HG03103 (cell line): ENCODE results near the gene PRKG1.
"Not testable (repeated sequence)": the region's sequence is repeated elsewhere in the genome, so short reads cannot be mapped to it uniquely, and the experiment has no call there.

Experiments used
- ATAC-seq: cut with Tn5 transposase; IDR thresholded peaks from one replicate; pipeline ENCODE4 v1.9.1; 2021; ENCODE audit warnings: low read depth; ENCODE audit not compliant: unreplicated experiment

Gene PRKG1

DNA sequence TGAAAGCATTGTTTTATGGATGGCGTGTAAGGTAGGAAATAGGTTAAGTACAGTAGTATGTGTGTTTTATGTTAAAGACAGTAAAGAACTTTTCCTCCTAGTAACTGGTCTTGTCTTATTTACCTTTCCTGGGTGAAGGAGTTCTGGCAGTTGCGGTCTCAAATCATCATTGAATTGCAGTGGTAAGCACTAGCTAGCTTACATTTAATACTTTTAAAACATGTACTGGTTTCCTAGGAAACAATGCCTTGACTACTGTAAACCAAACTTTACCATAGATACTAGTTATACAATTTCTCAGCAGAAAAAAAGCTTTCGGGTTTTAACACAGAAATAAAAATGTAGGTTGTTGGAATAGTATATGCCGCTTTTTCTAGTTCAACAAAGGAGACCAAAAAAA is 37.7 kb downstream of the PRKG1 start:
- ATAC-seq: no peak

DNA sequence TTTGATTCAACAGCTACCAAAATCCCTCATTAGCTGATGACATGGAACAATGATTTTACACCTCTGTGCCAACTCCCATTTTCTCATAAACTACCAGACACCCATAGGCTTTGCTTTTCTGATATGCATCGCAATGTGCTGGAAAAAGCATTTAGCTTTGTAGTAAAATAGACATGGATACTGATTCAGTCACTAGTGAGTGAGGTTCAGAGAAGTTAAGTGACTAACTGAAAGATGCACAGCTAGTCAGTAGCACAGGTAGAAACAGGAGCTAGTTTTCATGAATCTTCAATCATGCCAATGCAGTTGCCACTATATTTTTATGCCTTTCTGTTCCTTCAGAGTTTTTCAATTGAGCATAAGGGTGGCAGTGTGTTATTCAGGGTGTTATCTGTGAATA is 38.7 kb downstream of the PRKG1 start:
- ATAC-seq: no peak

DNA sequence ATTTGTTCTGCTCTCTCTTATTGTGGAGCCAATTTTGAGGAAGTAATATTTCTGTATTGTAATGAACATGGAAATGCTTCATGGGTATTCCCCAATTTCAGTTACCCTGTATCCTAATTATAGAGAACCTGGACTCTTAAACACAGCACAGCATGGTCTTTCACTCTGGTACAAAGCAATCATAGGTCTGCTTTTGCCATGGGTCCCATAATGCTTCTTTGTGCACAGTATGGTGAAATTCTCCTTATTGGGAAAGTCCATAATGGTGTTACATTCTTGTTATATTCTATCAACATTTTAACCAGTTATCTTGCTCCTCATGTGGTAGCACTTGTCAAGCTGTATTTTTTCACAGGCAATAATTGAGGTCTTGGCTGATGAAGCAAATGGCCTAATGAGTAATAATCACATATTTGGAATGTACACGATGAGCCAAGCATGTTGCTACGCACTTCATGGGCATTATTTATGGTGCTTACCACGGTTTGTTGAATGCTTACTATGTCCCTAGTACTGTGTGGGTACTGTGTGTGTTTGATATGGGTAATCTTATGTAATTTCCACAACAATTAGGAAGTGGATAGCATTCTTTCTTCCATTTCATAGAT is 42.9 kb downstream of the PRKG1 start:
- no peak for ATAC-seq

DNA sequence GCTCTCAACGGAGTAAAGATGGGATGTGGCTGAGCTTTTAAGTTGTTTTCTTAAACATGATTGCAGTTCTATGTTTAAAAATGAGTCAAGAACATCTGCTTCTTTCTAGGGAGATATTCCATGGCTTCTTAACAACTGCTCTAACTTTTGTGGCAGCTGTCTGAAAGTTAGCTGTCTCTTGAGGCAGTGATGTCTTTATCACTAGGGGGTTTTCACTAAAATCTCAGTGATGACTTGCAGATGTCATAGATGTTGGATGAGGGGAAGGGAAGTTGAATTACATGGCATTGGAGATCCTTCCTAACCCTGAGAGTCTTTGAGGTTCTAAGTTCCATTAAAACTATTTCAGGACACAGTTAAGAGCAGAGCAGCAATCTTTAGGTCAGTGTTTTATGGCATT is 43.5 kb downstream of the PRKG1 start:
- ATAC-seq: no peak

DNA sequence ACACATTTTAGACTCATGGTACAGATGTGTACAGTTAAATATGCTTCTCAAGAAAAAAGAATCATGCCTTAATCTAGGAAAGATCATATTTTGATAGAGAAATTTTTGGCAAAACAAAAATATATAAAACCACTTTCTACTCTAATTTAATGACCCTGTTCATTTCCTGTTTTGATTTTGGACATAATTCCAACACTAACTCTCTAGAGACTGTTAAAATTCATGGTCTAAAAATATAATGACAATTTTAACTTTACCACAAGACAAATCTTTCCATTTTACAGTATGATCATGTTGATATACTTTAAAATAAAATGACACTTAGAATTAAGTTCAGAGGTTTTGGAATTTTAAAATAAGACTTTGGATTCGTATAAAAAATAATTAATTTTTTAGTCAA is 45.2 kb downstream of the PRKG1 start:
- no peak for ATAC-seq

DNA sequence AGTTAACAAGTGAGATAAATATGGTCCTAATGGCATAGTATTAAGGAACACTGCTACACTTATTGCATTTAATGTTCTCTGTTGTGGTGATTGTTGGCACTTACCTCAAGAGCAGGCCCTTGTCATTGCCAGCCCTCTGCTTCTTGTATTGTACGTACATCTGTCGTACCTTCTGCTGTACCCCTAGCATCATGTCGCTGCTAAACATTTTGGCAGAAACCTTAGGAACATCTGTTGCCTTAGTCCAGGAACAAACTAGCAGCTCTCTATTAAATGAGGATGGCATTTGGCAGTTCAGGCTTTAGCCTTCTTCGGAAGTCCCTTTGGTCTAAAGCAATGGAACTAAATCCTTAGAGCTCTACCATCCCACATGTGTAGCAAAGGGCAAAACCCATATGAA is 47.6 kb downstream of the PRKG1 start:
- no peak for ATAC-seq

DNA sequence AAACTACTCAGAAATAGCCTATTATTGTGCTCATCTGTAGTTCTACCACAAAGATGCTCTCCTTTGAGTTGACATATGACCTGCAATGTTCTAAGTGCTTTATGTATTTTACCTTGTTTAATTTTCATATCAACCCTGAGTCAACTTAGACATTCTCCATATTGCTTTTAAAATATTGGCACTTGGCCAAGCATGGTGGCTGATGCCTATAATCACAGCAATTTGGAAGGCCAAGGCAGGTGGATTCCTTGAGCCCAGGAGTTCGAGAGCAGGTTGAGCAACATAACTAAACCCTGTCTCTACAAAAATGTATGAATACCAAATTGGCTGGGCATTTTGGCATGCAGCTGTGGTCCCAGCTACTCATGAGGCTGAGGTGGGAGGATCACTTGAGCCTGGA is 50.6 kb downstream of the PRKG1 start:
- ATAC-seq: no peak

DNA sequence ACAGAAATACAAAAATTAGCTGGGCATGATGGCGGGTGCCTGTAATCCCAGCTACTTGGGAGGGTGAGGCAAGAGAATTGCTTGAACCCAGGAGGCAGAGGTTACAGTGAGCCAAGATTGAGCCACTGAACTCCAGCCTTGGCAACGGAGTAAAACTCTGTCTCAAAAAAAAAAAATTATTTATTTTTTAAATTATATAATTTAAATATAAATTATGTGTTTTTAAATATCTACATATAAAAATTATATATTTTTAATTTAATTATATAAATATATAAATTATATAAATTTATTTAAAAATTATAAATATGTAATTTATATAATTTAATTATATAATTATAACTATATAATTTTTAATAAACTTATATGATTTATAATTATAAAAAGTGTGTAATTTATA is 51.2 kb downstream of the PRKG1 start:
- no peak for ATAC-seq

DNA sequence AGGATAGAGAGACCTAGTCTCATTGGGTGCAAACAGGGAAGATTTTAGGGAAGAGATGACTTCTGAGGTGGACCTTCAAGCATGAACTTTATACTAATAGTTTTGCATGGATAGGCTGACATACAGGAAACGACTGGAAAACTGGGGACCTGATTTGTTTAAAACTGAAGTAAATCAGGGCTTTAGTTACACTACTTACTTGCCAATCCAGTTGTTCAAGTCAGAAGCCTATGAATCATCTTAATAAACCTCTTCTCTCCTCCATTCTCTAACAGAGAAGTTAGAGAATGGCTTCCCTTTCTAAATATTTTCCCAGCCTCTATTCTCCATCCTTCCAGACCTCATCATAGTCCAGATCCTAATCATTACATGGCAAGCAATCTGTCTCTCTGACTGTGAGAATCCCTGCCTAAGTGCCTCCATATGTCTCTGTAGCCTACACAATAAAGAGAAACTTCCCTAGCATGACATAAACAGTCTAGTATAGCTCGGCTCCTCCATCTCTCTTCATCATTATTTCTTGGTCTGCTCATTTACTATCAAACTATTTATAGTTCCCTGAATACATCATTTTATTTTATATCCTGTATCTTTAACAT is 55.8 kb downstream of the PRKG1 start:
- ATAC-seq: no peak

DNA sequence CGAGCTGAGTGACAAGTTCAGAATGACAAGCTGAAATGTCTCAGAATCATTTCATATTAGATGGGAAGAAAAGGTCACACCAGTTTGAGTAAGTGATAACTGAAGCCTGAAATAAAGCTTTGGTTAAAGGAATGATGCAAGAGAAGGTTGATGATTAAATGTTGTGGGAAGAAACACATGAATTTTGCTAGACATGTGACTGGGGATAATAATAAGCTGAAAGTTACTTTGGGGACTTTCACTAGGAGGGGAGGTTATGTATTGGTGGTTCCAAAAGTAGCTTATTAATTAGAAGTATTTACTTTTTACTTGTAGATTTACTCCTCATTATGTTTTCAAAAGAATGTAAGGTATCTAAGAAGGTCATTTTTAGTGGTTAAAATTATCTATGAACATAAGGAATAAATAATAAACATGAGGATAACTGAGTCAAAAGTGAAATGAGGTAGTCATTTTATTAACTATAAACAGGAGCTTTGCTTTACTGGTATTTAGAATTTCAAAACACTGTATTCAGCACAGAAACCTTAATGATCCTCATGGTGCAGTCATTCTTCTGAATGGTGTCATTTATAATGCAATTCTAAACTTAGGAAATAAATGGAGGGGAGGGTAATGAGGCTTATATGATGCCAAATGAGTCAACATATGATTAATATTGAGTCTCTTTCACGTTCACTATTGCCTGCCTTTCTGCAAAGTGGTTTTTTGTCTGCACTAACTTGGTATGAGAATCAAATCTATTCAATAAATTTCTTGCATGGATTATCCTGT is 63.7 kb downstream of the PRKG1 start:
- no peak for ATAC-seq

DNA sequence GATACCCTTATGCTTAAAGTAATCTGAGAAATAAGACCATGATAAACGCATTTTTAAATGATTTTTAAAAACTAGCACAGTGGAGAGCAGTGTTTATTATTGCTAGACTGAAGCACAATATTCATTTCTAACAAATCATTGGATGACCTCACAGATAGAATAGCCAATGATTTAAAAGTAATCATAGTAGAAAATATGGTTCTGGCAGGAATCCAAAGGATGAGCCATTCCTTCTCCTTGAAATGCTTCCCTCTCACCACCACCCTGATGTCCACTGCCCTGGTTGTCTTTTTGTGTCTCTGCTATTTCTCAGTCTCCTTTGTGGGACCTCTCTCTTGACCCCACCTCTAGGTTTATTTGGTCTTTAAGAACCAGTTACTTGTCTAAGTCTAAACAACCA is 64.9 kb downstream of the PRKG1 start:
- ATAC-seq: no peak

DNA sequence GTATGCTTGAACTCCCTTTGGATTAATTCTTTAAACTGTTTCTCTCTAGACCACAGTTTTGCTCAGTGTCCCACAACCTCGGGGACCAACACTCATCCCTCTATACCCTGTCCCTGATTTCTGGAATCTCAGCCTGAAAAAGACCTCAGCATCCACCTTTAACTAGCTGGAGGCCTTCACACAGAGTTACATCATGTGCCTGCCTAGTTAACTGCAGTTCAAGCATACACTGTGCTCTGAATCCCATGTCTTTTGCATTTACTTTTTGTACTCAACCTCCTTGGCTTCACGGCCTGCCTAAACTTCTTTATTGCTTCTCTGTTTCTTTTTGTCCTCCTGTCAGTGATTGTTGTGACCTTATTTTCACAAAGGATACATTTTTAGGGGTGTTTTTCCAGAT is 66.7 kb downstream of the PRKG1 start:
- ATAC-seq: no peak

DNA sequence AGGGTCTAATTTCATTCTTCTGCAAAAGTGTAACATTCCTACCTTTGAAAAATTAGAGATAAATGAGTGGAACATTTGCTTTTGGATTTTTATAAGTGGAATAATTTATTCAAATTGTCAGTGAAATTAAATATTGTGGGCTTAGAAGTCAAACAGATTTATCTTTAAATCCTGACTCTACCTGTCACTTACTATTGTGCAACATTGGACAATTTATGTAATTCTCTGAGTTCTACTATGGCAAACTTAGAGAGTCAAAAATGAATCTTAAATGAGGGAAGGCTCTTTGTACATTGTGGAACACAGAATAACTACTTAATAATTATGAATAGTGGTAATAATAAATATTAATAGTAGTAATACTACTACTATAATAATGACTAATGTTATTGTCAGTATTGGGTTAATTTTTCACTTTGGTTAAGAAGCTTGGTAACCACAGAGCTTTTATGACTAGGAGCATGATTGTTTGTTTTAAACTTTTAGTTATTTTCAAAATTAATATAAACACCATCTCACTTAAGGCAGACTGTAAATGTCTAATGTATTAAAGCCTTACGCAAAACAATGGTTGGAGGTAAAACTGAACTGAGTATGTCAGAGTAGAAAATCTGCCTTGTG is 70.0 kb downstream of the PRKG1 start:
- ATAC-seq: no peak

DNA sequence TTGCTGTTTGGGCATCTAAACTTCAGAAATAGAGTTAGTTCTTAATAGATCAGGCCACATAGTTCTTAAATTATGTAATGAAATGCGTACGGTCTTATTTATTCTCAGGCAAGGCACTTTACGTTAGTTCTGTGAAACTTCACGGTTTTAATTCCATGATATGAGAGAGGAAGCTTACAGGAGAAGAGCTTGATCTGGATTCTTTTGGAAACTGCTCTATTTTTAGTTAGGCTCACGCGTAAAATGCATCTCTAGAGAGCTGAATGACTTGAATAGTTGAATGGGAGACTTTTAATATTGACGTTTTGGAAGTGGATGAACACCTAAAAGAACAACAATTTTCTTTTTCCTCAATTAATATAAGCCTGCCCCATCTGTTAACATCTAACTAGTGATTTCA is 71.1 kb downstream of the PRKG1 start:
- no peak for ATAC-seq

DNA sequence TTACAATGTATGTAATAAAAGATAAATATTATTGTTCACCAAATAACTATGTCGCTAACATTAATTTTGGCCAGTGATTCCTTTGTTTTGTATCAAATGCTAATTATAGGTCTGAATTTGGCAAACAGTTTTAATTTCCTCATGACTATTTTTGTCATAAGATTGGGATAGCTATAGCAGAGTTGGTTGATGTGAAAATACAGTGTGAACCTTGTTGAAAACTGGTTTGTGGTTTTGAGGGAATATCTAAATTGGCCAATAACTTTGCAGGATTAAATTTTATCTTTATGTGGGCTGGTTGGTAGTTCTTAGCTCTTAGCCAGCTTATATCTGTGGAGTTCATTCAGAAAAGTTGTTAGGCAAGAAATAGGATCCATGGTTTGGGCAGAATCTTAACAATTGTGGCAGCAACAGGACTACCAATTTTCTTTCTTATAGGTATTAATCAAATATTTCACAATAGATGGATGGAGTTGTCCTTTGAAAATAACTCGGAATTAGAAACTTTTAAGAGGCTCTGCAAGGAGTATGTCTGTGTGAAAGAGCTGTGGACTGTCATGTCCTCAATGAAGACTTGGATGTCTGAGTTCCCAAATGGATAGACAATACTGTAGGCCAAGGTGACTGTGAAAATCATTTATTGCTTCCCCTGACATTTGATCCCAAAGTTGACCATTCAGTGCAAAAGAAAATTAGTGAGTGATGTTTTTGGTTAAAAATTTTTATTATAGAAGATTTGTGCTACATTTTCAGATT is 73.5 kb downstream of the PRKG1 start:
- no peak for ATAC-seq

DNA sequence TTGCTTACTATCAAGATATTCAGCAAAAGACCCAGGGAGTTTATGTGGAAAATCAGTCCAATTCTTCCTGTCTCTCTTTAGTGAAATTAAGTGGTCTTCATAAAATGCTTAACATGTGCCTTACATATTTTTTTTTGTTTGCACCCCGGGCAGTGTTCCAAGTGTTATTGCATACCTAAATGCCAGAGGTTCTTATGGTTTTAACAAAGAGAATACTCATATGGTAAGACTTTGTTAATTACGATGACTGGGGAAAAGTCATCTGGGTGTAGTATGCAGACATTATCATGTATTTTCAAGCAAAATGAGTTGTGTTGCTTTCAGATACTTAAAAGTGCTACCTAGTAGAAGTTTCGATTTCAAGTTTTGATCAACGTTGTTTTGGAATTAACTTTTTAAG is 82.6 kb downstream of the PRKG1 start:
- no peak for ATAC-seq

DNA sequence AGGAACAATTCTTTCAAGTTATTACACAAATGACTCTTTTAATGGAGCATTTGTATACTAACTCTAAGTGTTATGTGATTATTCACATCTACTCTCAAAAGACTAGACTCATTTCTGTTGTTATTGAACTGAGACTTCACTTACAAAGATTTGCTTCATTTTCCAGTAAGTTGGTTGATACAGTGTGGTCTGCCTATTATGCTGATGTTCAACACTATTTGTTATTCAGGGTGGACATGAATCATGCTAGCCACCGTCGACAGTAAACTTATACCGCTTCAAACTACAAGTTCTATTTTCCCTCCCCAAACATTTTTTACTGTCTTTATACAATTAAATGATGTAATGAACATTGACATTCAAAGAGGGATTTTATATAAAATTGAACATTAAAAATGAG is 84.5 kb downstream of the PRKG1 start:
- no peak for ATAC-seq

DNA sequence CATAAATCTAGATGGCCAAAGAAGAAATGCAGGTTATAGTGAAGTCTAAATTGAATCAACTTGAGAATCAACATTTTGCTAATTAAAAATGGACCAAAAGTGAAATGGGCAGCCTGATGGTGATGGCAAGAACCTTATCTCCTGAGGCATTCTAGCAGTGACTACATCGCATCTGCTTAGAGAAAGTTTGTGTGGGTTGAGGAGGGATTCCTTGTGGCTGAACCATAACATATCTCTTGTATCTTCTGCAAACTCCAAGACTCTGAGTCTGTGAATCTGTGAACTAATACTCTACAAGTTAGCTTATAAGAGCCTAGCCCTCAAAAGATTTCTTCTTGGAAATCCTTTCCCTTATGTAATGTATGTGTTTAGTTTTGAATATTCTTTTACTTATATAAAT is 85.6 kb downstream of the PRKG1 start:
- ATAC-seq: no peak

DNA sequence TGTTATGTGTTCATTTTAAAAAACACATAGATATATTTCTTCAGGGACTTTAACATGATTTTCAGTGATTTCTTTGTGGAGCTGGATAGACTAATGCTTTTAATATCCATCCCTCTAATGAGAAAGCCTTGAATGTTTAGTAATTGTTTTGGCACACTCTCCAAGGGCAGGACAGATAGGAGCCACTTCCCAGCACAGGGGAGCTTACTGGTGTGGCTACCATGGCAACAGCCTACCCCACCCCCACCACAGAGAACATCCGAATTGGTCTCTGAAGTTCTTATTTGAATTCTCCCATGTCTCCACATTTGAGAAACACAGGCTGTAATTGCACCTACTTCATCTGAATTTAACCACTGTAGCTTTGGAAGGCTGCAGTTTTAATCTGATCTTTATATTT is 87.7 kb downstream of the PRKG1 start:
- no peak for ATAC-seq

DNA sequence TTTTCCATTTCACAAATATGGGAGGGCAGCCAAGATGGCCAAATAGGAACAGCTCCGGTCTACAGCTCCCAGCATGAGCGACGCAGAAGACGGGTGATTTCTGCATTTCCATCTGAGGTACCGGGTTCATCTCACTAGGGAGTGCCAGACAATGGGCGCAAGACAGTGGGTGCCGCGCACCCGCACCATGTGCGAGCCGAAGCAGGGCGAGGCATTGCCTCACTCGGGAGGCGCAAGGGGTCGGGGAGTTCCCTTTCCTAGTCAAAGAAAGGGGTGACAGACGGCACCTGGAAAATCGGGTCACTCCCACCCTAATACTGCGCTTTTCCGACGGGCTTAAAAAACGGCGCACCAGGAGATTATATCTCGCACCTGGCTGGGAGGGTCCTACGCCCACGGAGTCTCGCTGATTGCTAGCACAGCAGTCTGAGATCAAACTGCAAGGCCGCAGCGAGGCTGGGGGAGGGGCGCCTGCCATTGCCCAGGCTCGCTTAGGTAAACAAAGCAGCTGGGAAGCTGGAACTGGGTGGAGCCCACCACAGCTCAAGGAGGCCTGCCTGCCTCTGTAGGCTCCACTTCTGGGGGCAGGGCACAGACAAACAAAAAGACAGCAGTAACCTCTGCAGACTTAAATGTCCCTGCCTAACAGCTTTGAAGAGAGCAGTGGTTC is 89.2 kb downstream of the PRKG1 start:
- ATAC-seq: not testable (repeated sequence)
